SK-MEL-5 (cell line): Measurements from ENCODE around the gene MYCBPAP. TPM values are rescaled to one million over a fixed set of nuclear protein-coding genes. Genes with fewer than 3 reads are reported as not detected.

ENCODE experiments used
- DNase-seq: peaks from one replicate; pipeline ENCODE4 v3.0.0-alpha.2; 2016; ENCODE audit warnings: low read depth, low spot score
- in situ Hi-C: cut with HindIII; loops from 2 replicates; pipeline ENCODE4 v1.10.0; 2016; ENCODE audit warnings: low sequenced_read_pairs, high pct_unique_total_duplicates, low pct_unique_long_range_greater_than_20kb
- polyA plus RNA-seq, 2 experiments: library from polyadenylated mRNA; depleted of rRNA; stranded (reverse); fragments of >200 nt; gene quantifications; 2 replicates each; pipeline ENCODE4 v1.2.3, GENCODE V29; 2015
- total RNA-seq: library from RNA; depleted of rRNA; stranded (reverse); fragments of >200 nt; shearing (Covaris generic); gene quantifications from 2 replicates; pipeline ENCODE4 v1.2.3, GENCODE V29; 2014; rRNA removed

MYCBPAP gene, protein sequence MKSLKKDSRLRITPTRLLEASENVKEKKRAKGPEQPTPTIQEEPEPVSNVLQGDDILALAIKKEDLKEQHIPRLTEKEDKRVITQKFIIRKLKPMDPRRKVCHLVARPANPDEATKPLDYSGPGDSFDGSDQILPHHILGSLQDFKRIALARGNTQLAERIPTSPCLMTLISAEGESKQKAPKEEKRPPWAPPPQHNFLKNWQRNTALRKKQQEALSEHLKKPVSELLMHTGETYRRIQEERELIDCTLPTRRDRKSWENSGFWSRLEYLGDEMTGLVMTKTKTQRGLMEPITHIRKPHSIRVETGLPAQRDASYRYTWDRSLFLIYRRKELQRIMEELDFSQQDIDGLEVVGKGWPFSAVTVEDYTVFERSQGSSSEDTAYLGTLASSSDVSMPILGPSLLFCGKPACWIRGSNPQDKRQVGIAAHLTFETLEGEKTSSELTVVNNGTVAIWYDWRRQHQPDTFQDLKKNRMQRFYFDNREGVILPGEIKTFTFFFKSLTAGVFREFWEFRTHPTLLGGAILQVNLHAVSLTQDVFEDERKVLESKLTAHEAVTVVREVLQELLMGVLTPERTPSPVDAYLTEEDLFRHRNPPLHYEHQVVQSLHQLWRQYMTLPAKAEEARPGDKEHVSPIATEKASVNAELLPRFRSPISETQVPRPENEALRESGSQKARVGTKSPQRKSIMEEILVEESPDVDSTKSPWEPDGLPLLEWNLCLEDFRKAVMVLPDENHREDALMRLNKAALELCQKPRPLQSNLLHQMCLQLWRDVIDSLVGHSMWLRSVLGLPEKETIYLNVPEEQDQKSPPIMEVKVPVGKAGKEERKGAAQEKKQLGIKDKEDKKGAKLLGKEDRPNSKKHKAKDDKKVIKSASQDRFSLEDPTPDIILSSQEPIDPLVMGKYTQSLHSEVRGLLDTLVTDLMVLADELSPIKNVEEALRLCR
- total RNA-seq: 0.32 and 1.5 TPM in 2 replicates
- 0.28 and 0.50 TPM in 2 replicates for polyA plus RNA-seq (2015; cell fraction: cytosol; rRNA removed)
- polyA plus RNA-seq (2015; cell fraction: nucleus; rRNA removed): 1.4 TPM in 2 replicates

GRCh38 chr17:50507871-50508572 lies at the start of gene MYCBPAP:
MYCBPAP (plus strand) TSS chr17:50508439; CDS start chr17:50508675, 236 bp downstream.
- in situ Hi-C loops: no loop called here
- peak; percentile 62 for DNase-seq

- in situ Hi-C loops: no loop called here
- no peak for DNase-seq
Observed at GRCh38 chr17:50458701-50459676, 49.2 kb upstream of the MYCBPAP start.

GRCh38 chr17:50459756-50460155 lies 48.5 kb upstream of the MYCBPAP start:
- in situ Hi-C loops: no loop called here

DNA sequence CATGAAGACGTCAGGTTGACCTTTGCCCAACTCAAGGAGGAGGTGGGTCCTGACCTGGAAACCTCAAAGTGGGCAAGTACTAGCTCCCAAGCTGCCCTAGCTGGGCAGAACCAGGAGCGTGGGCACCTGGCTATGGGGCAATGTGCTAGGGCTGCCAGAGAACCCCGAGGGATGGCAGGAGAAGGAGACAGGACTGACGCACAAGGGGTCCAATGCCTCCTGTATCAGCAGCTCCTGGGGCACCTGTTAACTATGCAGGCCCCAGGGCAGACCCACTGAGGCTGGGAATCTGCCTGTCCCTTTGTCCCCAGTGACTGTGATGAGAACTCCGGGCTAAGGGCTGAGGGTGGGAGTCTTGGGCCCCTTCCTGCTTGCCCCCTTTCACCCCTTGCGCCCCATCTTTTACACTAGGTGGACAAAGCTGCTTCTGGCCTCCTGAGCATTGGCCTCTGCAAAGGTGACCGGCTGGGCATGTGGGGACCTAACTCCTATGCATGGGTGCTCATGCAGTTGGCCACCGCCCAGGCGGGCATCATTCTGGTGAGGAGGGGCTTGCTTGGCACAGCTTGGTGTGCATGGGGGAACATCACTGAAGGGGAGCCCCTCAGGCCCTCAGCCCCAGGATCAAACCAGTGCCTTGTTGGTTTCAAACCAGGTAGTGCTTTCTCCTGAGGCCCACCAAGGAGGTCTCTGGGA lies 47.3 kb upstream of the MYCBPAP start:
- DNase-seq: no peak
- in situ Hi-C loops: no loop called here

More at GRCh38 chr17:50459756-50460155, 48.5 kb upstream of the MYCBPAP start:
- DNase-seq: no peak

DNA sequence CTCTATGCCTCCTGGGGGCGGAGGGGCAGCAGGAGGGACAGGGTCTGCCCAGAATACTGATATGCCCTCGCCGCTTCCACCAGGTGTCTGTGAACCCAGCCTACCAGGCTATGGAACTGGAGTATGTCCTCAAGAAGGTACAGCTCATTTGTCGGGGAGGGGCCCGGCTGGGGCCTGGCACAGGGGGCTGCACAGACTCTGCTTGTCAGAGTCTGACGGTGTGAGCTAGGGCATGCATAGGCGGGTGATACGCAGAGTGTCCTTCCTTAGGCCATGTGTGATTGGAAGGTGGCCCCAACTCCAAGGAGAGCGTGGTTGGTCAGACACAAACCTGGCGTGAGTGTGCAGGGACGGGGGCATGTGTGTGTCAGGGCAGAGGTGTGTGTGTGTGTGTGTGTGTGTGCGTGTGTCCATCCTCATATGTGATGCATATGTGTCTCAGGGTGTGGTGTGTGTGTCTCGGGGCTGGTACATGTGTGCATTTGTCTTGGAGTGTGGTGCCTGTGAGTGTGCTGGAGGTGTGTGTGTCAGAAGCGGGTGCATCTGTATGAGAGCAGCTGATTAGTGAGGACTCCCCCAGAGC lies 46.6 kb upstream of the MYCBPAP start:
- DNase-seq: no peak
- in situ Hi-C loops: no loop called here

DNA sequence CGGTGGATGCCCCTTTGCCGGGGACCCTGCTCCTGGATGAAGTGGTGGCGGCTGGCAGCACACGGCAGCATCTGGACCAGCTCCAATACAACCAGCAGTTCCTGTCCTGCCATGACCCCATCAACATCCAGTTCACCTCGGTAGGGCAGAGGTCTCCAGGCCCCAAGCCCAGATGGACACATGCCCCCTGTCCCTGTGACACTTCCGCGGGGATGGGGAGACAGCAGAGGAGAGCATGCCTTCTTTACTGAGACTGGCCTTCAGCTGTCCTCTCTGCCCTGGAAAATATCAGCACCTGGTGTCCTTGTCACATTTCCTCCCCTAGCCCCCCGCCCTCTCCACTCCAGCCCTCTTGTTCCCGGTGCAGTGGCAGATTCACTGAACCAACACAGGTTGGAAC lies 45.8 kb upstream of the MYCBPAP start:
- no peak for DNase-seq
- in situ Hi-C loops: no loop called here

- in situ Hi-C loops: no loop called here
- no peak for DNase-seq
Observed at GRCh38 chr17:50464121-50464520, 44.1 kb upstream of the MYCBPAP start.

DNA sequence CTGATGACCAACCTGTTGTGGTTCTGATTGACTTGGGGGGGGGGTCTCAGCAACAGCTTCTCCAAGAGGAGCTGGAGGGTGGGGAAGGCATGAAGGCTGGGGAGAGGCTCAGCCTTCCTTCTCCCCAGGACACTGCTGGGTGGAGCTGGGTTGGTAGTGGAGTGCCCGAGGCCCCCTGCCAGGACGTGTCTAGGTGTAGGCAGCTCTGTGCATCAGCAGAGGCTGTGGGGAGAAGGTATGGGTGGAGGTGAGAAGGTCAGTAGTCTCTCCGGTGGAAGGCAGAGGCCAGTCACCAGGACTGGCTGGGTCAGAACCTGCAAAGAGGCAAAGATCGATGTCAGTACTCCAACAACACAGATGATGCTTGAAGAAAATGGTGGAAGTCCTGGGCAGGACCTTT lies 43.5 kb upstream of the MYCBPAP start:
- in situ Hi-C loops: no loop called here
- DNase-seq: no peak

DNA sequence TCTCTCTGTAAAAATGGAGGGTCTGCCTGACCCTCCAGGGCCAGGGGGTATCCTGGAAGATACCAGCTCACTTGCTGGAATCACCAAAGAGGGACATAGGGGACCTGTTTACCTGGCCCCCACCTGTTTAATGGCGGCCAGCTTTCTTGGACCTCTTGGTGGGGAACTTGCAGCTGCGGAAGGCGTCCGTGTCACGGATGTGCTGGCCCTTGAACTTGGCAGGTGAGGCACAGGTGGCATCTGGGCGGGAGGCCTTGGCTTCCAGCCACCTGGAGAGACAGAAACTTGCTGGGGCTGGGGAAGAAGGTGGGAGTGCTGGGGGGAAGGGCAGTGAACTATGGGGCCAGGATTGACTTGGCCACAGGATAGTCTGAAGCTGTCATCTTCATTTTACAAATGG lies 43.1 kb upstream of the MYCBPAP start:
- DNase-seq: no peak

GRCh38 chr17:50465635-50466034 lies 42.6 kb upstream of the MYCBPAP start:
- DNase-seq: no peak
- in situ Hi-C loops: no loop called here

More for the DNA sequence above, 43.1 kb upstream of the MYCBPAP start:
- in situ Hi-C loops: no loop called here

GRCh38 chr17:50466371-50467113 lies 41.7 kb upstream of the MYCBPAP start:
- DNase-seq: no peak
- in situ Hi-C loops: no loop called here

DNA sequence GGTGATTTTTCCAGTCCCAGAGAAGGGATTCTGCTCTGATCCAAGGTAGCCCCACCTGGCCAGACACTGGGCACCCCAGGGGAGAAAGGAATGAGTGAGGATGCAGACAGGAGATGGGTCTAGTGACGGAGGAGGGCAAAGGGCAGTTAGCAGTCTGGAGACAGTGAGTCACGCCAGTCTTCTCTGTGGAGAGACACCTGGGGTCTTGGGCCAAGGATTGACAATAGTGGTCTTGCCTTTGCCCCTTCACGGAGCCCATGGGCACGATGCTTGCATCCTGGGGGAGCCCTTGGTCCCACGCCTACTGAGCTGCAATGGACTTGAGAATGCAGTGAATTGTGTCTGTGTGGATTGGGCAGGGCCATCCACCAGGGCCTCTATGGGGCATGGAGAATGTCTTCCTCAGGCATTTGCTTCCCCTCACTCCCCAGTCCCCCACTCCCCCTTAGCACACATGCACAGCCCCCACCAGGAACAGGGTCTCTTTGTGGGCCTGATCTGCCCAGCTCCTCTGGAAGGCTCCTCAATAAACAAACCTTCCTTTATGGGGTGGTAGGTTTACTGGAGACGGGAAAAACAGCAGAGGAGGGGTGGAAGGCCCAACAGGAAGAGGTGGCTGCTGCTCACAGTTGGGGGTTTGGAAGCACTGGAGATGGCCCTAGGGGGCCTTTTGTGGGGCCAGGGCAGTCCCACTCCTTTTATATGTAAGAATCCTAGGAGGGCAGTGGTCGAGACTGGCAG lies 41.0 kb upstream of the MYCBPAP start:
- DNase-seq: peak; percentile 28
- in situ Hi-C loops: no loop called here

GRCh38 chr17:50467855-50468303 lies 40.4 kb upstream of the MYCBPAP start:
- no peak for DNase-seq
- in situ Hi-C loops: no loop called here
